Effector memory CD8-positive, alpha-beta T cell (primary cell): ENCODE data around the gene EPB41L1.

Source experiments
- ATAC-seq: fragments of 150-1000 bp; cut with Tn5 transposase; replicated peaks from 2 replicates; pipeline ENCODE4 v1.10.0; 2021; ENCODE audit warnings: mild to moderate bottlenecking, moderate library complexity
- DNase-seq, 3 experiments: peaks; one replicate each; pipeline ENCODE4 v3.0.0; 2021
- H3K27ac Mint-ChIP-seq, 2 donors: one replicate each; pipeline ENCODE4 v1.8.0; 2022; ENCODE audit warnings: mild to moderate bottlenecking in 2 of 2, mixed read lengths in 2 of 2, moderate library complexity in 2 of 2
- H3K27me3 Mint-ChIP-seq, 2 donors: one replicate each; pipeline ENCODE4 v1.8.0; 2022; ENCODE audit warnings: mixed read lengths in 2 of 2
- H3K36me3 Mint-ChIP-seq: one replicate; pipeline ENCODE4 v1.8.0; 2022; ENCODE audit warnings: mild to moderate bottlenecking, moderate library complexity, mixed read lengths; ENCODE audit not compliant: insufficient read depth
- H3K4me1 Mint-ChIP-seq, 2 donors: one replicate each; pipeline ENCODE4 v1.8.0; 2022; ENCODE audit warnings: low read depth in 2 of 2, mixed read lengths in 2 of 2
- H3K4me3 Mint-ChIP-seq, 2 donors: one replicate each; pipeline ENCODE4 v1.8.0; 2022; ENCODE audit warnings: mild to moderate bottlenecking in 2 of 2, mixed read lengths in 2 of 2, moderate library complexity in 2 of 2
- H3K9me3 Mint-ChIP-seq, 2 donors: one replicate each; pipeline ENCODE4 v1.8.0; 2022; ENCODE audit warnings: mixed read lengths in 2 of 2

Gene EPB41L1

GRCh38 chr20:36215778-36216177, 61.2 kb downstream of the EPB41L1 start:
- DNase-seq (no peak), ATAC-seq (no peak)
- Mint-ChIP-seq H3K9me3 (no peaks in the 10 kb centered on the region), H3K27me3 (peaks cover 10 to 27% of the 10 kb centered on the region in 2 donors), H3K4me3 (no peak overlapping the region), H3K27ac (no peak overlapping the region), H3K4me1 (no peaks in the 10 kb centered on the region), H3K36me3 (peaks cover under 1% of the 10 kb centered on the region)

DNA sequence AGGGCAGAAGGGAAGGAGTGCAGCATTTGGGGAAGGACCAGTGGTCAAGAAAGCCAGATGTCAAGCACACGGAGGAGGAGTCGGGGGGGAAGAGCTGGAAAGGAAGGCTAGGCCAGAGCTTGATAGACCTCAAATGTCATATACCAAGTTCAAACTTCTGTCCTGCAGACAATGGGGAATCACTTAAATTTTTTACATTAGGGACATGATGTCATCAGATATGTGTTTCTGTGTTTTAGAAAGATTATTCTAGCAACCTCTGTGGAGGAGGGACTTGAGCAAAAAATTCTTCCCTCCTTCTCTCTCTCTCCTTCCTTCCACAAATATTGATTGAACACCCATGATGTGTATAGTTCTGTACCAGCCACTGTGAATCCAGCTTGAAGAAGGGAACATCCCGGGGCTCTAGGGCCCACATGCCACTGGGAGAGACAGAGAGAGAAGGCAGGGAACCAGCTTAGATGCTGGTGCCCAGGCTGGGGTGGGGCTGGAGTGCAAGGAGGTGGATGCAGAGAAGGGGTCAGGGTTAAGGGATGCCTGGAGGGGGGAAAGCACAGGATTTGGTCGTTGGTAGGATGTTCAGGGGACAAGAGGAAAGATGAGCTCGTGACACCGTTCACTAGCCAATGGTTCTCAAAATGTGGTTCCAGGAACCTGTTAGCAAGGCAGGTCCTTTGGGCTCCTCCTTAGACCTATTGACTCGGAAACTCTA, 61.9 kb downstream of the EPB41L1 start:
- Mint-ChIP-seq H3K27ac (peak overlapping the region in 1 of 2 donors; percentile 13), H3K27me3 (peaks cover 10 to 25% of the 10 kb centered on the region in 2 donors), H3K4me1 (no peaks in the 10 kb centered on the region), H3K9me3 (no peaks in the 10 kb centered on the region), H3K4me3 (no peak overlapping the region), H3K36me3 (no peaks in the 10 kb centered on the region)
- DNase-seq (no peak), ATAC-seq (no peak)

DNA sequence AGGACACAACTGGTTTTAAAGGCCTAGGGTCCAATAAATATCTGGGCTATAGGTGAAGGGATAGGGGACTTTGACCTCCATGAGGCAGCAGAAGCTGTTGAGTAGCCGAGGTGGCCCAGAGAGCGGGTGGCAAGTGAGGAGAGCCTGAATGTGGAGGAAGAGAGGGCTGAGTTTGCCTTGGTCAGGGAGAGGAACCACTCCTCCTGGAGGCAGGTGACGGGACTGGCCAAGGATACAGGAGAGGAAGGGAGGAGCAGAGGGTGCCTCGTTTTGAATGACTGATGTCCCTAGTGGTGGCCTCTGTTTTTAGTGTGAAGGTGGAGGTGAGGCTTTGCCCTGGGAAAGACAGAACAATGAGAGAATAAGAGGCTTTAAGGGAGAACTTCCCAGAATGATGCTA, 62.7 kb downstream of the EPB41L1 start:
- peaks cover 10 to 19% of the 10 kb centered on the region in 2 donors for H3K27me3 Mint-ChIP-seq
- H3K27ac Mint-ChIP-seq, result peak overlapping the region in 1 of 2 donors; percentile 13
- no peaks in the 10 kb centered on the region for H3K36me3 Mint-ChIP-seq
- no peaks in the 10 kb centered on the region for H3K4me1 Mint-ChIP-seq
- H3K9me3 Mint-ChIP-seq, result no peaks in the 10 kb centered on the region
- no peak overlapping the region for H3K4me3 Mint-ChIP-seq
- ATAC-seq (no peak), DNase-seq (no peak)

GRCh38 chr20:36218380-36219064, 64.0 kb downstream of the EPB41L1 start:
- Mint-ChIP-seq H3K9me3 (no peaks in the 10 kb centered on the region), H3K27ac (no peak overlapping the region)
- no peak for DNase-seq

DNA sequence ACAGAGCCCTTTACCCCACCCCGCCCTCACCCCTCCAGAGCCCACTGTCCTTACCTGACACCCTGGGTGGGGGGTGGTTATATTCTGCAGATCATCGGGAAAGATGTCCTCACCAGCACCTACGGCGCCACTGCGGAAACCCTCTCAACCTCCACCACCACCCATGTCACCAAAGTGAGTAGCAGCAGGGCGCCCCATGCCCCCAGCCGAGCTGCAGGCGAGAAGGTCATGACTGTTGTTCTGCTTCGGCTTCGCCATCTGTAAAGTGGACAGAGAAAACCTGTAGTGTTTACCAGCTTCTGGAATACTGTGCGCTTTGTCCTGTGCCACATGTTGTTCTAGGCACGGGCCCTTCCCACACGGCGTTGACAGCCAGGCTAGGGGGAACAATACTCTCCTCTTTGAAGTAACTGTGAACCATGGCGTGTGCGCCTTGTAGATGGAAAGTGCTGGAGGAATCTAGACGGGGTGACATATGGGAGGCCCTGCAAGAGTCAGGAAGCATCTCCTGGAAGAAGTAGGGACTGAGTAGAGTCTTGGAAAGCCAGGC, 65.2 kb downstream of the EPB41L1 start:
- Mint-ChIP-seq H3K4me1 (no peaks in the 10 kb centered on the region), H3K9me3 (no peaks in the 10 kb centered on the region), H3K36me3 (no peaks in the 10 kb centered on the region), H3K4me3 (no peak overlapping the region), H3K27ac (no peak overlapping the region), H3K27me3 (peaks cover 10 to 15% of the 10 kb centered on the region in 2 donors)
- DNase-seq (no peak), ATAC-seq (no peak)

More at GRCh38 chr20:36218380-36219064, 64.0 kb downstream of the EPB41L1 start:
- peaks cover 10 to 15% of the 10 kb centered on the region in 2 donors for H3K27me3 Mint-ChIP-seq
- H3K36me3 Mint-ChIP-seq, result no peaks in the 10 kb centered on the region
- no peak for ATAC-seq
- no peaks in the 10 kb centered on the region for H3K4me1 Mint-ChIP-seq
- no peak overlapping the region for H3K4me3 Mint-ChIP-seq

DNA sequence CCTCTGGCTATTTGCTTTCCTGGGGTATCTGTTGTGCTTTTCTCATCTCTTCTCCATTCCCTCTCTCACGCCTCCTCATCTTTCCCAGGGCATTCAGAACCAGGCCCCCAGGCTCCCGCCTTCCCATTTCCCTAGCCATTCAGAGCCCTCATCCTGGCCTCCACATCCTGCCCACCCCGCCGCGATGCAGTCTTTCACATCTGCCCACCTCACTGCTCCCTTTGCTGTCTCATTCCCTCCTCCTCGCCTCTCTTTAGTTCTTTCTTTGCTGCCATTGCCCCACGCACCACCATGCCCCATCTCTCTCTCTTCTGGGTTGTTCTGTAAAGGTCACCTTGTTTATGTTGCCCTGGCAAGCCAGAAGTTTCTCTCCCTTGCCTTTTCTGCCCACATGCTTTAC, 71.1 kb downstream of the EPB41L1 start:
- H3K27ac Mint-ChIP-seq, result no peak overlapping the region
- H3K9me3 Mint-ChIP-seq, result no peaks in the 10 kb centered on the region
- H3K36me3 Mint-ChIP-seq, result no peaks in the 10 kb centered on the region
- H3K4me1 Mint-ChIP-seq, result no peaks in the 10 kb centered on the region
- ATAC-seq, result no peak
- no peak overlapping the region for H3K4me3 Mint-ChIP-seq
- no peak for DNase-seq
- H3K27me3 Mint-ChIP-seq, result peaks cover 12 to 20% of the 10 kb centered on the region in 2 donors

DNA sequence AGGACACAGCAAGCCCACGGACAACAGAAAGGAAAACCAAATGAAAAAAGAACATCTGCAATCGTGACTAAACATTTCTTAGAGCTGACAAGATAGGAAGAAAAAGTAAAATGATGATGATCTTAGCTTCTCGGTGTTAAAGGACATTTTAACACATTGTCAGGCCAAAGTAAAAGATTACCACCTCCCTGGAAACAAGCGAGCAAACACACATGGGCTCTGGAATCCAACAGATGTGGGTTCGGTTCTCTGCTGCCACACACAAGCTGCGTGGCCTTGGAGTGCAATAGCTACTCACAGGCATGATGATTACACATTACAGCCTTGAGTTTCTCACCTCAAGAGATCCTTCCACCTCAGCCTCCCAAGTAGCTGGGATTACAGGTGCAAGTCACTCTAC, 74.2 kb downstream of the EPB41L1 start:
- ATAC-seq, result no peak
- no peak overlapping the region for H3K27ac Mint-ChIP-seq
- no peak for DNase-seq
- no peak overlapping the region for H3K4me3 Mint-ChIP-seq
- peaks cover 12 to 30% of the 10 kb centered on the region in 2 donors for H3K27me3 Mint-ChIP-seq
- H3K36me3 Mint-ChIP-seq, result no peaks in the 10 kb centered on the region
- H3K4me1 Mint-ChIP-seq, result no peaks in the 10 kb centered on the region
- H3K9me3 Mint-ChIP-seq, result no peaks in the 10 kb centered on the region

- no peak overlapping the region for H3K4me3 Mint-ChIP-seq
- H3K27me3 Mint-ChIP-seq, result peaks cover 12 to 30% of the 10 kb centered on the region in 2 donors
- ATAC-seq (no peak), DNase-seq (no peak)
- no peaks in the 10 kb centered on the region for H3K4me1 Mint-ChIP-seq
- no peaks in the 10 kb centered on the region for H3K9me3 Mint-ChIP-seq
- no peaks in the 10 kb centered on the region for H3K36me3 Mint-ChIP-seq
- no peak overlapping the region for H3K27ac Mint-ChIP-seq
These were observed 75.5 kb downstream of the EPB41L1 start for GRCh38 chr20:36230019-36230418.

DNA sequence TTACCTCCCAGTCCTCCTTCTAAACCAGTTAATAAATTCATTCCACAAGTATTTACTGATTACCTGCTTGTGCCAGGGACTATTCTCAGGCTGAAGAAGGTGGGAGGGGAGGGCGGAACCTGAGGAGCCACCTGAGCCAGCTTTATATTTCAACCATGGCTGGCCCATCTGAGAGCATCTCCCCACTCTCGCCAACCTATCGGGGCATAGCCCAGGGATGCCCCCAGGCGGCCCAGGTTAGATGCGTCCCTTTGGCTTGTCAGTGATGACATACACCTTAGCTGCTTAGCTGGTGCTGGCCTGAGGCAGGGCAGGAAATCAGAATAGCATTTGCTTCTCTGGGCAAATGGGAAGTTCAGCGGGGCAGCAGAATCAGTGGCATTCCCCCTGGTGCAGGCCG, 76.8 kb downstream of the EPB41L1 start:
- DNase-seq, result no peak
- Mint-ChIP-seq H3K4me1 (peaks cover 5 to 7% of the 10 kb centered on the region in 2 donors), H3K27ac (no peak overlapping the region), H3K36me3 (no peaks in the 10 kb centered on the region), H3K4me3 (no peak overlapping the region), H3K27me3 (peaks cover 0 to 19% of the 10 kb centered on the region in 2 donors), H3K9me3 (no peaks in the 10 kb centered on the region)
- ATAC-seq, result no peak

DNA sequence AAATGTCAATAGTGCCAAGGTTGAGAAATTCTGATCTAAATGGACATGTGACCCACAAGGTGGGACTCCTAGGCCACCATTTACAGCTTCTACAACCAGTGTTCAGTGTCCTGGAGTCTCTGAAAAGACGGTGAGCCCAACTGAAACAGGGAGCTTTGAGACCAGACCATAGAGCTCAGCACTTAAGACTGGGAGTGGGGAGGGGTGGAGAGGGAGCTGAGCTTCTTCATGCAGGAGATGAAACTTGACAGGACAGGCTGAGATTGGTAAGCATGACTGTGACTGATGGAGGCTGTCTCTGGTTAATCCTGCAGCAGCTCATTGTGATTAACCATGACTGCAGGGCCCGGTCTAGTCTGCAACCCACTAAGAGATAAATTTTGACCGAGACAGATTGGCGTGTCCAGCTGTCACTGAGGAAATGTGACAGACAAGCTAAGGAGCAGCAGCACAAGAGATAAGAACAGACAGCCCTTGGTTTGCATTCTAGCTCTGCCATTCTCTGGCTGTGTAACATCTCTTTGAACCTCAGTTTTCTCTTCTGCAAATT, 80.3 kb downstream of the EPB41L1 start:
- H3K27ac Mint-ChIP-seq, result peak overlapping the region in 1 of 2 donors; percentile 27
- H3K27me3 Mint-ChIP-seq, result peaks cover 0 to 13% of the 10 kb centered on the region in 2 donors
- no peak for DNase-seq
- ATAC-seq, result no peak
- no peaks in the 10 kb centered on the region for H3K9me3 Mint-ChIP-seq
- no peak overlapping the region for H3K4me3 Mint-ChIP-seq
- peaks cover 3% of the 10 kb centered on the region for H3K36me3 Mint-ChIP-seq
- H3K4me1 Mint-ChIP-seq, result peaks cover 22 to 30% of the 10 kb centered on the region in 2 donors

DNA sequence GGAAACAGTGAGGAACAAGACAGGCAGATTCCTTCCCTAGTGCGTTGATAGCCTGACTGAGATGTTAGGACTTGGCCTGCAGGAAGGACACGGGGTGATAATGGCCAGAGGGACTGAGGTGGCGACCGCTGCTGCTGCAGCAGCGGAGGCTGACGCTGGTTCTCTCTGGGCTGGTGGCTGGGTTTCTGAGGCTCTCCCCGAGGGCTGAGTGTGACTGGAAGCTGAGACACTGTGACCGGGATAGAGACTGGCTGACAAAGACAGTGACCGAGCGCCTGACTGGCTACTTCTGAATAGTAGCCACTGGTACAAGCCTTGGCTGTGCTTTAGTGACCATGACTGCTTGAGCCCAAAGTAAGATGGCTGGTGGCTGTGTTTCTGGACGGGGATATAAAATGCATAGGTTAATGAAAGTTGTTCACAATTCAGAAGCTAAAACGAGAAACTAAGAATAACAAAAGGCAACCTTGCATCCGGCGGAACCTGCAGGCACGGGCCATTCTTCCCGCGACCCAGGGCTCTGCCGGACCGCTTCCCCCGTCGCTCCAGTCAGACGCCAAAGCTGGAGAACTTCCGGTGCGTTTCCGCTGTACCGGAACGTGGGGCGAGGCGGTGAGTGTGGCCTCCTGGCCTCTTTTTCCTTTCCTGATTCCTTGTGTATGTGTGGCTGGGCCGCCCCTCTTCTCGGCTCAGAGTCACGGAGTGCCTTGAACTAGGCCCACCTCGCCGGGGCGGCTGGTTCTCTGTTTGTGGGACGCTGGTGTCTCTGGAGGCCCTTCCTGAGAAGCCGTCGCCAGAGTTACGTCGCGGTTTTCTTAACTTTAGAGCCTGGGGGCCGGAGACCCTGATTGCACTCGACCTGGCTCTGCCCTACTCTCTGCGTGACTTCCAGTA, 81.6 kb downstream of the EPB41L1 start, which contains the start of gene AAR2:
Gene AAR2, plus strand, starts transcription at position 587 of the 894 bp plus-strand sequence. CDS start 3,391 bp downstream, outside the sequence.
- peaks cover 0 to 4% of the 10 kb centered on the region in 2 donors for H3K27me3 Mint-ChIP-seq
- H3K9me3 Mint-ChIP-seq, result no peaks in the 10 kb centered on the region
- H3K4me1 Mint-ChIP-seq, result peaks cover 24 to 31% of the 10 kb centered on the region in 2 donors
- H3K4me3 Mint-ChIP-seq, result peak within 1 kb of the TSS; percentile 92 to 94
- DNase-seq (peak; percentile 65 to 76 (median 70)), ATAC-seq (peak; percentile 96)
- peak within 1 kb of the TSS; percentile 87 to 97 for H3K27ac Mint-ChIP-seq
- peaks cover 16% of the 10 kb centered on the region for H3K36me3 Mint-ChIP-seq

GRCh38 chr20:36236786-36237121, 82.2 kb downstream of the EPB41L1 start:
- Mint-ChIP-seq H3K4me3 (peak overlapping the region; percentile 92 to 94), H3K27ac (peak overlapping the region; percentile 87 to 97), H3K27me3 (no peaks in the 10 kb centered on the region), H3K36me3 (peaks cover 22% of the 10 kb centered on the region), H3K9me3 (no peaks in the 10 kb centered on the region), H3K4me1 (peaks cover 26 to 31% of the 10 kb centered on the region in 2 donors)
- no peak for DNase-seq
- peak; percentile 22 for ATAC-seq

DNA sequence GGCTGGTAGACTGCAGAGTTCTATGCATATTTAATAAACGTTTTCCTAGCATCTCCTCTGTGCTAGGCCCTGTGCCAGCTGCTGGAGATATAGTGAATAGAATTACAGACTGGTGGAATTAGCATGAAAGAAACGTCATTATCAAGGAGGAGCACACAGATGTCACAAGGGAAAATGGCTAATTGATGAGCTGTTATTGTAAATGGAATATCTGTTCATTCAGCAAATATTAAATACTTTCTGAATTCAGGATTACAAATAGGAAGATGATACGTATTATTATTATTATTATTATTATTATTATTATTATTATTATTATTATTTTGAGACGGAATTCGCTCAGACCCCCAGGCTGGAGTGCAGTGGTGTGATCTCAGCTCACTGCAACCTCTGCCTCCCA, 82.9 kb downstream of the EPB41L1 start:
- DNase-seq (no peak), ATAC-seq (no peak)
- peak overlapping the region; percentile 87 to 97 for H3K27ac Mint-ChIP-seq
- H3K4me1 Mint-ChIP-seq, result peaks cover 26 to 31% of the 10 kb centered on the region in 2 donors
- H3K9me3 Mint-ChIP-seq, result no peaks in the 10 kb centered on the region
- H3K27me3 Mint-ChIP-seq, result no peaks in the 10 kb centered on the region
- peak overlapping the region; percentile 92 to 94 for H3K4me3 Mint-ChIP-seq
- H3K36me3 Mint-ChIP-seq, result peaks cover 28% of the 10 kb centered on the region
